OCI-LY7 (cell line): ENCODE measurements around the gene HNRNPR. TPM values are rescaled to one million over a fixed set of nuclear protein-coding genes. Genes with fewer than 3 reads are reported as not detected.
A peak's percentile ranks its signal among the peaks of the same experiment; 100 is the strongest.

ENCODE experiments used
- BruUV-seq: library from RNA; stranded (reverse); fragments of 400-500 nt; replicated peaks from 2 replicates; lab custom pipeline; 2021; lab: Mats Ljungman, UMichigan
- CTCF ChIA-PET: fragments of 300-600 bp; sonication (Branson Sonifier 250); formaldehyde crosslinking; loops from one replicate; lab custom pipeline; 2022; ENCODE audit warnings: antibody characterized with exemption; ENCODE audit not compliant: unreplicated experiment; lab: Charles Lee
- POLR2A ChIA-PET: fragments of 300-600 bp; sonication (Branson Sonifier 250); formaldehyde crosslinking; loops from one replicate; lab custom pipeline; 2022; ENCODE audit warnings: antibody characterized with exemption; lab: Charles Lee
- DNase-seq: peaks from one replicate; pipeline ENCODE4 v3.0.0-alpha.2; 2015; ENCODE audit warnings: low spot score
- H2AFZ ChIP-seq: fragments of 200-600 bp; sonication (generic), shearing (Covaris generic); 2 replicates; pipeline ENCODE4 v1.6.1; 2014; ENCODE audit warnings: mild to moderate bottlenecking, antibody characterized with exemption, low read length, moderate library complexity
- H3K27ac ChIP-seq: fragments of 200-600 bp; sonication (generic); 2 replicates; pipeline ENCODE4 v1.5.1; 2014; ENCODE audit warnings: mixed run types, low read depth, mild to moderate bottlenecking, moderate library complexity, low read length, inconsistent platforms; ENCODE audit not compliant: poor library complexity, severe bottlenecking
- H3K36me3 ChIP-seq: fragments of 200-600 bp; sonication (generic); 2 replicates; pipeline ENCODE4 v1.6.1; 2014; ENCODE audit warnings: mild to moderate bottlenecking, antibody characterized with exemption, low read length, moderate library complexity, mixed read lengths; ENCODE audit not compliant: insufficient read depth
- H3K4me1 ChIP-seq: fragments of 200-600 bp; sonication (generic); 2 replicates; pipeline ENCODE4 v1.5.1; 2014; ENCODE audit warnings: mild to moderate bottlenecking, low read length; ENCODE audit not compliant: insufficient read depth, poor library complexity, severe bottlenecking
- H3K4me2 ChIP-seq: fragments of 200-600 bp; sonication (generic); 2 replicates; pipeline ENCODE4 v1.6.1; 2014; ENCODE audit warnings: mild to moderate bottlenecking, low read length
- H3K4me3 ChIP-seq: fragments of 200-600 bp; sonication (generic); 2 replicates; pipeline ENCODE4 v1.5.1; 2014; ENCODE audit warnings: mild to moderate bottlenecking, low read depth, low read length; ENCODE audit not compliant: poor library complexity, severe bottlenecking
- H3K79me2 ChIP-seq: fragments of 200-600 bp; sonication (generic); 2 replicates; pipeline ENCODE4 v1.6.1; 2016; ENCODE audit warnings: low read depth, mild to moderate bottlenecking, low read length, moderate library complexity, mixed read lengths; ENCODE audit not compliant: insufficient read depth
- H3K9me2 ChIP-seq: fragments of 200-600 bp; sonication (generic); 2 replicates; pipeline ENCODE4 v1.6.1; 2016; ENCODE audit warnings: mild to moderate bottlenecking, low read length, mixed read lengths; ENCODE audit not compliant: insufficient read depth
- H3K9me3 ChIP-seq: fragments of 200-600 bp; sonication (generic); 2 replicates; pipeline ENCODE4 v1.6.1; 2014; ENCODE audit warnings: mild to moderate bottlenecking, mixed run types, low read length, mixed read lengths
- H4K20me1 ChIP-seq: fragments of 200-600 bp; sonication (generic); 2 replicates; pipeline ENCODE4 v1.6.1; 2014; ENCODE audit warnings: mild to moderate bottlenecking, antibody characterized with exemption, low read length, moderate library complexity, mixed read lengths; ENCODE audit not compliant: insufficient read depth
- EZH2phosphoT487 ChIP-seq: fragments of 200-600 bp; sonication (generic); IDR thresholded peaks from 2 replicates; pipeline ENCODE4 v1.6.1; 2018; ENCODE audit warnings: low read depth, borderline replicate concordance, mild to moderate bottlenecking, mixed run types, antibody characterized with exemption, low read length, moderate library complexity, mixed read lengths
- intact Hi-C: fragments of 100-400 bp; cut with micrococcal nuclease; formaldehyde crosslinking; loops from one replicate; pipeline ENCODE4 v1.10.0; 2022; ENCODE audit not compliant: unreplicated experiment
- total RNA-seq, 2 experiments: library from RNA; depleted of rRNA in 1 of 2; stranded (reverse); fragments of >200 nt in 1 of 2; shearing (Covaris generic) in 1 of 2; gene quantifications; 2 replicates each; pipeline ENCODE4 v1.2.3, GENCODE V29; 2014 to 2022
- TF ChIP-seq, protein P1 (sequence below): fragments of 200-600 bp; sonication (generic); conservative IDR thresholded peaks from 2 replicates; pipeline ENCODE4 v1.5.1; 2014; ENCODE audit warnings: mild to moderate bottlenecking, antibody characterized with exemption, low read length, moderate library complexity, mixed read lengths

HNRNPR gene
- total RNA-seq, 2 experiments from 2014 or later: 193 to 282 TPM

DNA sequence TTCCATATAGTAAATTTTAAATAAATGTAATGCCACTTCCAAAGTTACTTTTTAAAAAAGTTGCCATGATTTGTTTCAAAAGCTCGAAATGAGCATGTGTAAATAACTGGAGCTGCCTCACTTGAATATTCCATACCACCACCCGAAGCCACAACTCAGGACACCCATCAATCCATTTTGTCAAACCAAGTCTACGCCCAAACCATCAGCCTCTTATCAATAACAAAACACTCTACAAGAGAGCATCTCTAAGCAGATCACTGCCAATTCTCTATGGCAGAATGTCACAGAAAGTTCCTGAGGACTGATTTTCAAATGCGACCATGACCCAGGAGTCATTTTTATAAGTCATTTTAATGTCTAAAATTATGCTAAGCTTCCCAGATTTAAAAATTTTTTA, 4.5 kb downstream of the HNRNPR start:
- intact Hi-C loops: loop anchor here (5.0 to 10.0 kb wide), 4 partner anchors 65 to 618 kb away; partner anchors contain the start of genes PNRC2 and RPL11
- peak overlapping the region; percentile 94 for H3K4me3 ChIP-seq

DNA sequence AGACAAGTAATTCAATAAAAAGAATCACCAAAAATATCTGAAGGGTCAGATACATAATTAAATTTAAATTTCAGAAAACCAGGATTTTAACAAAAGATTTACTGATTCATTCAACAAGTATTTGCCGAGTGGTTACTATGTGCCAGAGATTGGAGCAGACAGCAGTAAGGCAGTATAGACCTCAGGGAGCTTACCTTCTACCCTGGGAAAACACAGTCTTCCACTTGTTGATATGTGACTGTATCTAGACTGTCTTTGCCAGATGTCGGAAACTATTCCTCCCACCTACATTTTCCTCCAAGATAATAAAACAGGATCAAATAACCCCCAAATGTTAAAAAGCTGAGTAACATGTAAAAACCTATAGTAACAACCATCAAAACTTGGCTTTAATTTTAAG, 6.2 kb downstream of the HNRNPR start:
- H3K4me3 ChIP-seq: no peak overlapping the region
- no peak for DNase-seq
- intact Hi-C loops: loop anchor here (10.0 kb wide), 1 partner anchor 67 kb away; no protein-coding TSS in a partner anchor
- H3K27ac ChIP-seq: no peak overlapping the region
- no peaks in the 10 kb centered on the region for H3K9me3 ChIP-seq
- TF ChIP-seq, protein P1, sequence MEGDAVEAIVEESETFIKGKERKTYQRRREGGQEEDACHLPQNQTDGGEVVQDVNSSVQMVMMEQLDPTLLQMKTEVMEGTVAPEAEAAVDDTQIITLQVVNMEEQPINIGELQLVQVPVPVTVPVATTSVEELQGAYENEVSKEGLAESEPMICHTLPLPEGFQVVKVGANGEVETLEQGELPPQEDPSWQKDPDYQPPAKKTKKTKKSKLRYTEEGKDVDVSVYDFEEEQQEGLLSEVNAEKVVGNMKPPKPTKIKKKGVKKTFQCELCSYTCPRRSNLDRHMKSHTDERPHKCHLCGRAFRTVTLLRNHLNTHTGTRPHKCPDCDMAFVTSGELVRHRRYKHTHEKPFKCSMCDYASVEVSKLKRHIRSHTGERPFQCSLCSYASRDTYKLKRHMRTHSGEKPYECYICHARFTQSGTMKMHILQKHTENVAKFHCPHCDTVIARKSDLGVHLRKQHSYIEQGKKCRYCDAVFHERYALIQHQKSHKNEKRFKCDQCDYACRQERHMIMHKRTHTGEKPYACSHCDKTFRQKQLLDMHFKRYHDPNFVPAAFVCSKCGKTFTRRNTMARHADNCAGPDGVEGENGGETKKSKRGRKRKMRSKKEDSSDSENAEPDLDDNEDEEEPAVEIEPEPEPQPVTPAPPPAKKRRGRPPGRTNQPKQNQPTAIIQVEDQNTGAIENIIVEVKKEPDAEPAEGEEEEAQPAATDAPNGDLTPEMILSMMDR: no peak
- TF ChIP-seq EZH2phosphoT487: no peak
- POLR2A ChIA-PET: interaction anchor here (0.6 to 1.5 kb wide), 4 partner anchors 15 to 291 kb away, joined by 3 to 4 read pairs (median 3); no protein-coding TSS in a partner anchor
- H2AFZ ChIP-seq: no peak overlapping the region
- peaks cover 36% of the 10 kb centered on the region for H3K4me1 ChIP-seq
- no peaks in the 10 kb centered on the region for H3K9me2 ChIP-seq
- peaks cover 51% of the 10 kb centered on the region for H4K20me1 ChIP-seq
- peaks cover 99% of the 10 kb centered on the region for H3K36me3 ChIP-seq
- no TSS peak for BruUV-seq
- CTCF ChIA-PET: no interaction called here
- no peak overlapping the region for H3K4me2 ChIP-seq
- H3K79me2 ChIP-seq: peaks cover 96% of the 10 kb centered on the region

More for the DNA sequence above, 4.5 kb downstream of the HNRNPR start:
- no peak for DNase-seq
- H4K20me1 ChIP-seq: peaks cover 56% of the 10 kb centered on the region
- BruUV-seq: no TSS peak
- H2AFZ ChIP-seq: no peak overlapping the region
- peaks cover 91% of the 10 kb centered on the region for H3K36me3 ChIP-seq
- ChIA-PET CTCF (no interaction called here), POLR2A (interaction anchor here (0.6 to 1.5 kb wide), 5 partner anchors 20 to 406 kb away, joined by 3 to 5 read pairs (median 4); no protein-coding TSS in a partner anchor)
- no peaks in the 10 kb centered on the region for H3K9me2 ChIP-seq
- no peak overlapping the region for H3K27ac ChIP-seq
- H3K4me2 ChIP-seq: peak overlapping the region; percentile 94
- no peak for TF ChIP-seq EZH2phosphoT487
- H3K4me1 ChIP-seq: peaks cover 36% of the 10 kb centered on the region
- H3K79me2 ChIP-seq: peaks cover 91% of the 10 kb centered on the region
- H3K9me3 ChIP-seq: no peaks in the 10 kb centered on the region

DNA sequence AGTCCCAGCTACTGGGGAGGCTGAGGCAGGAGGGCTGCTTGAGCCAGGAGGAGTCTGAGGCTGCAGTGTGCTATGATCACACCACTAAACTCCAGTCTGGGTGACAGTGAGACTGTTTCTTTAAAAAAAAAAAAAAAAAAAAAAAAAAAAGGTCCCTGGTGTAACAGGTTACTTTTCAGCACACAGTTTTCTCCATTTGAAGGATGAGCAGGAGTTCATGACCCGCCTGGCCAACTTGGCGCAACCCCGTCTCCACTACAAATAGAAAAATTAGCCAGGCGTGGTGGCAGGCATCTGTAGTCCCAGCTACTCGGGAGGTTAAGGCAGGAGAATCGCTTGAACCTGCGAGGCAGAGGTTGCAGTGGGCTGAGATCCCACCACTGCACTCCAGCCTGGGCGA, 12.4 kb downstream of the HNRNPR start:
- Histone ChIP-seq H3K79me2 (peaks cover 90% of the 10 kb centered on the region), H3K9me3 (no peaks in the 10 kb centered on the region), H3K4me3 (no peak overlapping the region), H3K36me3 (peaks cover 98% of the 10 kb centered on the region), H2AFZ (no peak overlapping the region), H3K27ac (no peak overlapping the region), H3K9me2 (no peaks in the 10 kb centered on the region), H3K4me2 (no peak overlapping the region), H4K20me1 (peaks cover 5% of the 10 kb centered on the region; the same call in 1 of the 2 replicates), H3K4me1 (no peaks in the 10 kb centered on the region)
- TF ChIP-seq EZH2phosphoT487: no peak
- intact Hi-C loops: loop anchor here (10.0 kb wide), 1 partner anchor 73 kb away; no protein-coding TSS in a partner anchor
- DNase-seq: no peak
- ChIA-PET CTCF (no interaction called here), POLR2A (interaction anchor here (0.6 kb wide), 1 partner anchor 12 kb away, joined by 4 read pairs; the partner anchor contains the start of gene HNRNPR)
- BruUV-seq: no TSS peak
